ENCODE data around the gene CACHD1.

DNA sequence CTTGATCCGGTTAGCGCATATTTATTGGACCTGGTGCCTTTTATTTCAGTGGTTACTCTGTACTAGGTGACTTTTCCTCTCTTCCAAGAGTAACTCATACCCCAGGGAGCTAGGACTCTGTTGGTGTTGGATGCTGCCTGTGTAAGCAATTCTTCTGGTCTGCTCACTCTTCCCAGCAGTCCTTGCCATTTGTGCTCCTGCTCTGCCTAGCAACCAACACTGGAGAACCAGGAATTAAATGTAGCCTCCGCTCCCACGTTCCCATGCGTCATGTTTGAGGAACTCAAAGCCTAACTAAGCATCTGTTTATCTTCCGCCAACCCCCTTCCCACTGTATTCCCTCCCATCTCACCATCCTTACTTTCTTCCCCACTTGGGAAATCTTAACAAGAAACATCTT lies 209.2 kb downstream of the CACHD1 start:
- TF ChIP-seq, protein P1, sequence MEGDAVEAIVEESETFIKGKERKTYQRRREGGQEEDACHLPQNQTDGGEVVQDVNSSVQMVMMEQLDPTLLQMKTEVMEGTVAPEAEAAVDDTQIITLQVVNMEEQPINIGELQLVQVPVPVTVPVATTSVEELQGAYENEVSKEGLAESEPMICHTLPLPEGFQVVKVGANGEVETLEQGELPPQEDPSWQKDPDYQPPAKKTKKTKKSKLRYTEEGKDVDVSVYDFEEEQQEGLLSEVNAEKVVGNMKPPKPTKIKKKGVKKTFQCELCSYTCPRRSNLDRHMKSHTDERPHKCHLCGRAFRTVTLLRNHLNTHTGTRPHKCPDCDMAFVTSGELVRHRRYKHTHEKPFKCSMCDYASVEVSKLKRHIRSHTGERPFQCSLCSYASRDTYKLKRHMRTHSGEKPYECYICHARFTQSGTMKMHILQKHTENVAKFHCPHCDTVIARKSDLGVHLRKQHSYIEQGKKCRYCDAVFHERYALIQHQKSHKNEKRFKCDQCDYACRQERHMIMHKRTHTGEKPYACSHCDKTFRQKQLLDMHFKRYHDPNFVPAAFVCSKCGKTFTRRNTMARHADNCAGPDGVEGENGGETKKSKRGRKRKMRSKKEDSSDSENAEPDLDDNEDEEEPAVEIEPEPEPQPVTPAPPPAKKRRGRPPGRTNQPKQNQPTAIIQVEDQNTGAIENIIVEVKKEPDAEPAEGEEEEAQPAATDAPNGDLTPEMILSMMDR (IDR thresholded peaks at IDR 0.05; ENCODE audit: low read depth, low read length): no peak
- TF ChIP-seq EZH2phosphoT487 (IDR thresholded peaks at IDR 0.05; ENCODE audit: low read depth): no peak
